MM.1S (cell line): ENCODE measurements around the gene DOCK4.

Source experiments
- DNase-seq: peaks from one replicate; pipeline ENCODE4 v3.0.0-alpha.2; 2015
- H2AFZ ChIP-seq: fragments of 300-600 bp; sonication (generic); 2 replicates; pipeline ENCODE4 v1.6.0; 2016; ENCODE audit warnings: antibody characterized with exemption, low read length
- H3F3A ChIP-seq: fragments of 300-600 bp; sonication (generic); 2 replicates; pipeline ENCODE4 v1.6.1; 2016; ENCODE audit warnings: mild to moderate bottlenecking, antibody characterized with exemption, low read length, moderate library complexity, mixed read lengths; ENCODE audit not compliant: insufficient read depth
- H3K27ac ChIP-seq: fragments of 300-600 bp; sonication (generic); 2 replicates; pipeline ENCODE4 v1.5.1; 2016; ENCODE audit warnings: mild to moderate bottlenecking, low read length
- H3K27me3 ChIP-seq: fragments of 300-600 bp; sonication (generic); replicated peaks from 2 replicates; pipeline ENCODE4 v1.6.0; 2016; ENCODE audit warnings: low read length; ENCODE audit not compliant: insufficient read depth
- H3K36me3 ChIP-seq: fragments of 300-600 bp; sonication (generic); replicated peaks from 2 replicates; pipeline ENCODE4 v1.6.1; 2016; ENCODE audit warnings: mild to moderate bottlenecking, low read length, mixed read lengths; ENCODE audit not compliant: insufficient read depth
- H3K4me1 ChIP-seq: fragments of 300-600 bp; sonication (generic); 2 replicates; pipeline ENCODE4 v1.6.1; 2016; ENCODE audit warnings: low read length, mixed read lengths
- H3K4me2 ChIP-seq: fragments of 300-600 bp; sonication (generic); 2 replicates; pipeline ENCODE4 v1.6.0; 2016; ENCODE audit warnings: low read depth, low read length
- H3K4me3 ChIP-seq: fragments of 300-600 bp; sonication (generic); 2 replicates; pipeline ENCODE4 v1.5.1; 2016; ENCODE audit warnings: low read length, mixed read lengths
- H3K79me2 ChIP-seq: fragments of 300-600 bp; sonication (generic); 2 replicates; pipeline ENCODE4 v1.6.1; 2016; ENCODE audit warnings: mixed run types, low read length, mixed read lengths
- H3K9ac ChIP-seq: fragments of 300-600 bp; sonication (generic); 2 replicates; pipeline ENCODE4 v1.6.1; 2016; ENCODE audit warnings: low read length, mixed read lengths
- H3K9me2 ChIP-seq: fragments of 300-600 bp; sonication (generic); replicated peaks from 2 replicates; pipeline ENCODE4 v1.6.1; 2016; ENCODE audit warnings: mild to moderate bottlenecking, low read length, mixed read lengths; ENCODE audit not compliant: insufficient read depth
- H3K9me3 ChIP-seq: fragments of 300-600 bp; sonication (generic); replicated peaks from 2 replicates; pipeline ENCODE4 v1.6.1; 2016; ENCODE audit warnings: mild to moderate bottlenecking, low read length, mixed read lengths; ENCODE audit not compliant: insufficient read depth
- H4K20me1 ChIP-seq: fragments of 300-600 bp; sonication (generic); 2 replicates; pipeline ENCODE4 v1.6.1; 2016; ENCODE audit warnings: mild to moderate bottlenecking, low read length, moderate library complexity, mixed read lengths; ENCODE audit not compliant: insufficient read depth
- EZH2 ChIP-seq: fragments of 300-600 bp; sonication (generic); optimal IDR thresholded peaks from 2 replicates; pipeline ENCODE3; 2017; ENCODE audit warnings: low read depth, mild to moderate bottlenecking, antibody characterized with exemption, low read length, mixed read lengths
- EZH2phosphoT487 ChIP-seq: fragments of 300-600 bp; sonication (generic); IDR thresholded peaks from 2 replicates; pipeline ENCODE4 v1.6.1; 2018; ENCODE audit warnings: antibody characterized with exemption, low read length
- TF ChIP-seq, protein P1 (sequence below): fragments of 300-600 bp; sonication (generic); IDR thresholded peaks from 2 replicates; pipeline ENCODE4 v1.5.1; 2016; ENCODE audit warnings: antibody characterized with exemption, low read length, mixed read lengths

The DOCK4 gene

DNA sequence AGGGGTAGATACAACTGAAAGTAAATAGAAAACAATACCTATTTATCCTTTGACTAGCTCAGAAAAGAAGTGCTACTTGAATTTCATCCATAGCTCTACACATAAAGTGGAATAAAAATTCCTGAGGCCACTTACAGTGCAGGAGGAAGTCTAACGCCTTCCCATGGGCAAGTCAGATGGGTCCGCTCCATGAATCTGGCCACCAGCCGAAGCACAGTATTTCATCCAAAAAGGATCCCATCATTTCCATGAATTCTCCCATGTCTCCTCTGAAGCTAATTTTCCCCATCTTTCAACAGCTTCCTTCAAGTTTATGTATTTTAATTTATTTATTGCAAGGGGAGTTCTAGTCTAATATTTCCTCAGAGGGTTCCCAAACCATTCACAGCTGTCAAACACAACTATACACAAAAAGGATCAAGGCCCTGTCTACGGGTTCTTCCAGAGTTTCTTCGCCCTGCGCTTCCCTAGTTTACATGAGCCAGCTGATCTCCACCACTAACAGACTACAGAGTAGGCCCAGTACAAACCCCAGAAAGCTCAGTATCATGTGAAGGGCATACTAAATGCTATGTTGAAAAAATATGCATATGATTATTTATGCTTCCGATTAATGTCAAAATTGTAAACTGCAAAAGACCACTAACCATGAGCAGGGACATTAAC, 184.7 kb downstream of the DOCK4 start:
- DNase-seq = no peak
- Histone ChIP-seq H3K9ac (no peak overlapping the region), H3K9me3 (no peaks in the 10 kb centered on the region)

DNA sequence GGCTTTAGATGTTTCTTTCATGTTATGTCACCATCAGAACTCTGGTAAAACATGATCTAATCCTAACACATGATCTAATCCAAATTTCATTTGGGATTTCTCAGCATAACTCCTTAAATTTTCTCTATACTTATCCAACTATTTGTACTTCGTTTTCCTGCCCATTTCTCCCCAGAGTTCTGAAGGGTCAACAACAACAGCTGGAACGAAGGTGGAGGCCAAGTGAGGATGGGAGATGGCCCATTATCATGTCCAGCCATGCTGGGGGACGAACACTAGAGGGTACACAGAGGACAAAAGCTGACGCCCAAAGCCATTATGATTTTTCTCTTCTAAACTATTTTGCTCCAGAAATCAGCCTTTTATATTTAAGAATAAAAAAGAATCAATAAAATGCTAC, 185.4 kb downstream of the DOCK4 start:
- no peaks in the 10 kb centered on the region for H4K20me1 ChIP-seq
- no peak overlapping the region for H3K4me2 ChIP-seq
- H3K79me2 ChIP-seq = peaks cover 39% of the 10 kb centered on the region
- no peaks in the 10 kb centered on the region for H3K9me3 ChIP-seq
- H2AFZ ChIP-seq = no peak overlapping the region
- no peak for DNase-seq
- H3F3A ChIP-seq = no peaks in the 10 kb centered on the region
- TF ChIP-seq EZH2 = no peak
- no peak for TF ChIP-seq EZH2phosphoT487
- TF ChIP-seq, protein P1, sequence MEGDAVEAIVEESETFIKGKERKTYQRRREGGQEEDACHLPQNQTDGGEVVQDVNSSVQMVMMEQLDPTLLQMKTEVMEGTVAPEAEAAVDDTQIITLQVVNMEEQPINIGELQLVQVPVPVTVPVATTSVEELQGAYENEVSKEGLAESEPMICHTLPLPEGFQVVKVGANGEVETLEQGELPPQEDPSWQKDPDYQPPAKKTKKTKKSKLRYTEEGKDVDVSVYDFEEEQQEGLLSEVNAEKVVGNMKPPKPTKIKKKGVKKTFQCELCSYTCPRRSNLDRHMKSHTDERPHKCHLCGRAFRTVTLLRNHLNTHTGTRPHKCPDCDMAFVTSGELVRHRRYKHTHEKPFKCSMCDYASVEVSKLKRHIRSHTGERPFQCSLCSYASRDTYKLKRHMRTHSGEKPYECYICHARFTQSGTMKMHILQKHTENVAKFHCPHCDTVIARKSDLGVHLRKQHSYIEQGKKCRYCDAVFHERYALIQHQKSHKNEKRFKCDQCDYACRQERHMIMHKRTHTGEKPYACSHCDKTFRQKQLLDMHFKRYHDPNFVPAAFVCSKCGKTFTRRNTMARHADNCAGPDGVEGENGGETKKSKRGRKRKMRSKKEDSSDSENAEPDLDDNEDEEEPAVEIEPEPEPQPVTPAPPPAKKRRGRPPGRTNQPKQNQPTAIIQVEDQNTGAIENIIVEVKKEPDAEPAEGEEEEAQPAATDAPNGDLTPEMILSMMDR = no peak
- no peaks in the 10 kb centered on the region for H3K27me3 ChIP-seq
- H3K9ac ChIP-seq = no peak overlapping the region
- H3K4me3 ChIP-seq = no peak overlapping the region
- no peaks in the 10 kb centered on the region for H3K36me3 ChIP-seq
- H3K27ac ChIP-seq = no peak overlapping the region
- H3K4me1 ChIP-seq = no peaks in the 10 kb centered on the region
- H3K9me2 ChIP-seq = no peaks in the 10 kb centered on the region

More for the DNA sequence above, 184.7 kb downstream of the DOCK4 start:
- H3K4me1 ChIP-seq = no peaks in the 10 kb centered on the region
- no peaks in the 10 kb centered on the region for H3K27me3 ChIP-seq
- H3K36me3 ChIP-seq = no peaks in the 10 kb centered on the region
- TF ChIP-seq EZH2 = no peak
- TF ChIP-seq, protein P1 = no peak
- TF ChIP-seq EZH2phosphoT487 = no peak
- H4K20me1 ChIP-seq = no peaks in the 10 kb centered on the region
- no peaks in the 10 kb centered on the region for H3K9me2 ChIP-seq
- H3K27ac ChIP-seq = no peak overlapping the region
- no peaks in the 10 kb centered on the region for H3F3A ChIP-seq
- no peak overlapping the region for H3K4me2 ChIP-seq
- H3K4me3 ChIP-seq = no peak overlapping the region
- H3K79me2 ChIP-seq = peaks cover 46% of the 10 kb centered on the region
- H2AFZ ChIP-seq = no peak overlapping the region

DNA sequence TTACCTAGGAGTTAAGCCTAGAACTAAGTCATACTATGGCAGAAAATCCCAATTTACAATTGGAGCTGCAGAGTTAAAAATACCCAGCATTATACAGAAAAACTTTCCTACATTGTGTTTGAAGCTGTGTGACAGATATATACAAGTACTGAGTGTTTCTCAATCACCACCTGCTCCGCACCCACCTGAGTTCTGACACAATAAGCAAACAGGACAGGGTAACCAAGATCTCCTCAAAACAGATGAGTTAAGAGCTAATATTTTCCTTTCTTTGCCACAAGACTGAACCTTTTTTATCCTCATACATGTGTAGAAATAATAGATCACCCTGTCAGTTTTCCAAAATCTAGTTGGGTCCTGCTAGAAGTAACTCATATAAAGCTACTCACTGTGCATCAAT, 186.3 kb downstream of the DOCK4 start:
- TF ChIP-seq EZH2 = no peak
- TF ChIP-seq, protein P1 = no peak
- no peak for TF ChIP-seq EZH2phosphoT487
- Histone ChIP-seq H3K4me1 (no peaks in the 10 kb centered on the region), H3F3A (no peaks in the 10 kb centered on the region), H3K9me3 (no peaks in the 10 kb centered on the region), H3K27me3 (no peaks in the 10 kb centered on the region), H3K4me2 (no peak overlapping the region), H3K4me3 (no peak overlapping the region), H2AFZ (no peak overlapping the region), H3K79me2 (peaks cover 41% of the 10 kb centered on the region), H4K20me1 (no peaks in the 10 kb centered on the region), H3K36me3 (no peaks in the 10 kb centered on the region), H3K27ac (no peak overlapping the region), H3K9ac (no peak overlapping the region), H3K9me2 (no peaks in the 10 kb centered on the region)
- no peak for DNase-seq
